GM12878 (cell line): ENCODE measurements around the gene NHLRC4. TPM values are rescaled to one million over a fixed set of nuclear protein-coding genes. Genes with fewer than 3 reads are reported as not detected.
A peak's percentile ranks its signal among the peaks of the same experiment; 100 is the strongest.

Experiments
- ATF2 ChIP-seq: IDR thresholded peaks from 2 replicates; pipeline ENCODE4 v1.6.1; 2012; ENCODE audit warnings: low read length, inconsistent platforms
- ATF7 ChIP-seq: fragments of 450-650 bp; IDR thresholded peaks from 2 replicates; pipeline ENCODE4 v1.6.1; 2016; ENCODE audit warnings: low read depth, mild to moderate bottlenecking
- BMI1 ChIP-seq: fragments of 450-650 bp; IDR thresholded peaks from 2 replicates; pipeline ENCODE4 v1.6.1; 2016; ENCODE audit warnings: mild to moderate bottlenecking, moderate library complexity, borderline replicate concordance
- CBX3 ChIP-seq: fragments of 200-600 bp; sonication (generic); IDR thresholded peaks from 2 replicates; pipeline ENCODE4 v1.6.1; 2016; ENCODE audit warnings: low read depth, borderline replicate concordance
- E2F8 ChIP-seq: fragments of 450-650 bp; IDR thresholded peaks from 2 replicates; pipeline ENCODE4 v1.6.1; 2018; ENCODE audit warnings: mild to moderate bottlenecking, low read depth, moderate library complexity; ENCODE audit not compliant: partially characterized antibody
- EP300 ChIP-seq, 2 experiments: fragments of 150-350 bp in 1 of 2; IDR thresholded peaks; 2 replicates each; pipeline ENCODE4 v1.6.1; 2011 to 2012; ENCODE audit warnings: low read depth in 2 of 2, low read length in 2 of 2, borderline replicate concordance in 1 of 2, improper control_type of control experiment in 1 of 2, inconsistent platforms in 1 of 2; ENCODE audit not compliant: control insufficient read depth in 1 of 2
- FOXM1 ChIP-seq: IDR thresholded peaks from 2 replicates; pipeline ENCODE4 v1.6.1; 2012; ENCODE audit warnings: low read depth, mild to moderate bottlenecking, inconsistent platforms, low read length, moderate library complexity
- KLF5 ChIP-seq: fragments of 450-650 bp; IDR thresholded peaks from 2 replicates; pipeline ENCODE4 v1.6.1; 2014; ENCODE audit warnings: mild to moderate bottlenecking; ENCODE audit not compliant: partially characterized antibody
- PAX8 ChIP-seq: fragments of 450-650 bp; IDR thresholded peaks from 2 replicates; pipeline ENCODE4 v1.6.1; 2017; ENCODE audit warnings: mild to moderate bottlenecking, moderate library complexity
- RAD21 ChIP-seq: IDR thresholded peaks from 2 replicates; pipeline ENCODE4 v1.6.1; 2011; ENCODE audit warnings: mild to moderate bottlenecking, low read depth, low read length, moderate library complexity; ENCODE audit not compliant: insufficient read depth
- SMAD5 ChIP-seq: IDR thresholded peaks from 2 replicates; pipeline ENCODE4 v1.6.1; 2016; ENCODE audit warnings: antibody characterized with exemption, low read depth
- STAT1 ChIP-seq: fragments of 450-650 bp; conservative IDR thresholded peaks from 2 replicates; pipeline ENCODE4 v1.6.1; 2014; ENCODE audit warnings: antibody characterized with exemption, mild to moderate bottlenecking
- SUPT20H ChIP-seq: IDR thresholded peaks from 2 replicates; pipeline ENCODE4 v1.6.1; 2011; ENCODE audit warnings: low read depth, mild to moderate bottlenecking, low read length, moderate library complexity, borderline replicate concordance; ENCODE audit not compliant: control insufficient read depth
- ZBTB33 ChIP-seq: fragments of 450-650 bp; IDR thresholded peaks from 2 replicates; pipeline ENCODE4 v1.6.1; 2017; ENCODE audit warnings: mild to moderate bottlenecking
- ZSCAN29 ChIP-seq: fragments of 450-650 bp; IDR thresholded peaks from 2 replicates; pipeline ENCODE4 v1.6.1; 2017; ENCODE audit warnings: mild to moderate bottlenecking, moderate library complexity
- polyA plus RNA-seq, 11 experiments: library from polyadenylated mRNA; depleted of rRNA in 4 of 11; unstranded in 6 of 11; stranded (reverse) in 5 of 11; fragments of >200 nt; fragmentation: Nextera tagmentation in 4 of 11; fragmentation: Illumina TruSeq in 1 of 11; extraction: Ambion mirVana in 4 of 11; extraction: Trizol in 1 of 11; gene quantifications; 1 replicate in 1 of 11; 2 replicates in 10 of 11; pipeline versions ENCODE4 v1.2.1 to v1.2.3, GENCODE V29; 2011 to 2016; ENCODE audit warnings: inconsistent platforms in 2 of 11, missing spikeins in 2 of 11, low read depth in 1 of 11
- total RNA-seq, 4 experiments: library from RNA; depleted of rRNA in 3 of 4; stranded (reverse); fragments of >200 nt in 3 of 4; fragmentation: Illumina TruSeq in 1 of 4; extraction: Trizol in 1 of 4; gene quantifications; 2 replicates each; pipeline versions ENCODE4 v1.2.1 to v1.2.3, GENCODE V29; 2013 to 2021
- TF ChIP-seq, protein P1 (sequence below): fragments of 150-350 bp; IDR thresholded peaks from 2 replicates; pipeline ENCODE4 v1.6.1; 2014; ENCODE audit warnings: mild to moderate bottlenecking, low read depth, low read length
- TF ChIP-seq, protein P2 (sequence below): IDR thresholded peaks from 2 replicates; pipeline ENCODE4 v1.6.1; 2011; ENCODE audit warnings: low read depth, mild to moderate bottlenecking, low read length, moderate library complexity, borderline replicate concordance; ENCODE audit errors: extremely low read depth
- TF ChIP-seq, protein P3 (sequence below): fragments of 450-650 bp; IDR thresholded peaks from 2 replicates; pipeline ENCODE4 v1.6.1; 2017; ENCODE audit warnings: mild to moderate bottlenecking, low read depth, inconsistent platforms; ENCODE audit not compliant: poor library complexity, severe bottlenecking

The NHLRC4 gene
- total and polyA plus RNA-seq, 10 of the 15 experiments (the other 5 are each of a cell fraction or from before 2014, with no cell fraction given): 0.07 to 1.1 (median 0.57) TPM; not detected in 3

DNA sequence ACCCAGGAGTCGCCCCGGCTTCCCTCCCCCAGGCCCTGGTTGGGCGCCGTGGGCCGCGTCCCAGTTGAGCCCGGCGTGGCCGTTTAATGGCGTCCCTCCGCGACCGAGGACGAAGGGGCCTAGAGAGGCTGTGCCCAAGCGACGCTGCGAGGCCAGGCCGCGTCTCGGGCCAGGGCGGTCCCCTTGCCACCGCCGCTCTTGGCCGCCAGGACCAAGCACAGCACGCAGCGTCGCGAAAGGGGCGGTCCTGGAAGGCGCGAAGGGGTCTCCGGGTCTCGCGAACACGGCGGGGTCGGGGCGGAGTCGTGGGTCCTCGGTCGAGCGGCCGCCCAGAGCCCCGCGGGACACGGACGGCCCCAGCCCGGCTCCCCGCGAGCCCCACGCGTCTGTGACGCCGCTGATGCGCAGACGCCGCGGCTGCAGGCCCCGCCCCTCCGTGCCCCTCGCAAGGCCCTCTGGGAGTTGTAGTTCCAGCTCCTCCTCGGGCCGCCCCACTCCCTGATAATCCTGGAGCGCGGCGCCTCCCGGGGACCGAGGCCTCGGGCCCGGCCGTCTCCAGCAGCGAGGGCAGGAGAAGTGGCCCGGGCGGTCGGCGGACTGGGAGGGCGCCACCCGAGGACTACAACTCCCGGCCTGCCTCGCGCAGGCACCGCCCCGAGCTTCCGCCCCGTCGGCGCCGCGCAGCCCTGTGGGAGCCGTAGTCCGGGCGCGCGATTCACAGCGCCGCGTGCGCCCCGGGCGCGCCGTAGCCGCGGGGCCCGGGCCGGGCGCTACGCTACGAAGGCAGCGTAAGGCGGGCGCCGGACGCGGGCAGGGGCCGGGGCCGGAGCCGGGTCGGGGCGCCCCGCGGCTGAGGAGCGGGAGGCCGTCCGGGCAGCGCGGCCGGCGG is 39.5 kb upstream of the NHLRC4 start, which contains the start of gene CAPN15 (continued):
- TF ChIP-seq BMI1 (no peak), PAX8 (no peak), ATF7 (no peak), CBX3 (no peak), ZSCAN29 (no peak), FOXM1 (no peak), SMAD5 (no peak), ATF2 (no peak), SUPT20H (no peak), EP300 (IDR thresholded peaks at IDR 0.05; ENCODE audit: borderline replicate concordance in 1 of 2, control insufficient read depth in 1 of 2, low read depth in 2 of 2, low read length in 2 of 2) (no peak), E2F8 (no peak), ZBTB33 (no peak), KLF5 (peak; percentile 59), STAT1 (peak; percentile 90; the same call in 1 of the 2 replicates), RAD21 (no peak)
- TF ChIP-seq, protein P1, sequence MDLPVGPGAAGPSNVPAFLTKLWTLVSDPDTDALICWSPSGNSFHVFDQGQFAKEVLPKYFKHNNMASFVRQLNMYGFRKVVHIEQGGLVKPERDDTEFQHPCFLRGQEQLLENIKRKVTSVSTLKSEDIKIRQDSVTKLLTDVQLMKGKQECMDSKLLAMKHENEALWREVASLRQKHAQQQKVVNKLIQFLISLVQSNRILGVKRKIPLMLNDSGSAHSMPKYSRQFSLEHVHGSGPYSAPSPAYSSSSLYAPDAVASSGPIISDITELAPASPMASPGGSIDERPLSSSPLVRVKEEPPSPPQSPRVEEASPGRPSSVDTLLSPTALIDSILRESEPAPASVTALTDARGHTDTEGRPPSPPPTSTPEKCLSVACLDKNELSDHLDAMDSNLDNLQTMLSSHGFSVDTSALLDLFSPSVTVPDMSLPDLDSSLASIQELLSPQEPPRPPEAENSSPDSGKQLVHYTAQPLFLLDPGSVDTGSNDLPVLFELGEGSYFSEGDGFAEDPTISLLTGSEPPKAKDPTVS: no peak
- TF ChIP-seq, protein P2, sequence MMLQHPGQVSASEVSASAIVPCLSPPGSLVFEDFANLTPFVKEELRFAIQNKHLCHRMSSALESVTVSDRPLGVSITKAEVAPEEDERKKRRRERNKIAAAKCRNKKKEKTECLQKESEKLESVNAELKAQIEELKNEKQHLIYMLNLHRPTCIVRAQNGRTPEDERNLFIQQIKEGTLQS: no peak
- TF ChIP-seq, protein P3, sequence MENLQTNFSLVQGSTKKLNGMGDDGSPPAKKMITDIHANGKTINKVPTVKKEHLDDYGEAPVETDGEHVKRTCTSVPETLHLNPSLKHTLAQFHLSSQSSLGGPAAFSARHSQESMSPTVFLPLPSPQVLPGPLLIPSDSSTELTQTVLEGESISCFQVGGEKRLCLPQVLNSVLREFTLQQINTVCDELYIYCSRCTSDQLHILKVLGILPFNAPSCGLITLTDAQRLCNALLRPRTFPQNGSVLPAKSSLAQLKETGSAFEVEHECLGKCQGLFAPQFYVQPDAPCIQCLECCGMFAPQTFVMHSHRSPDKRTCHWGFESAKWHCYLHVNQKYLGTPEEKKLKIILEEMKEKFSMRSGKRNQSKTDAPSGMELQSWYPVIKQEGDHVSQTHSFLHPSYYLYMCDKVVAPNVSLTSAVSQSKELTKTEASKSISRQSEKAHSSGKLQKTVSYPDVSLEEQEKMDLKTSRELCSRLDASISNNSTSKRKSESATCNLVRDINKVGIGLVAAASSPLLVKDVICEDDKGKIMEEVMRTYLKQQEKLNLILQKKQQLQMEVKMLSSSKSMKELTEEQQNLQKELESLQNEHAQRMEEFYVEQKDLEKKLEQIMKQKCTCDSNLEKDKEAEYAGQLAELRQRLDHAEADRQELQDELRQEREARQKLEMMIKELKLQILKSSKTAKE: no peak
